Measurements from ENCODE around the gene SLC36A2.

- TF ChIP-seq CTCF (IDR thresholded peaks at IDR 0.05; ENCODE audit: poor library complexity): no peak
- TF ChIP-seq EZH2phosphoT487 (IDR thresholded peaks at IDR 0.05; ENCODE audit: low read depth, severe bottlenecking, unreplicated experiment): no peak
Measured at GRCh38 chr5:151327585-151327984, 19.8 kb downstream of the SLC36A2 start.
